ENCODE data around the gene PCP4.

Gene PCP4

DNA sequence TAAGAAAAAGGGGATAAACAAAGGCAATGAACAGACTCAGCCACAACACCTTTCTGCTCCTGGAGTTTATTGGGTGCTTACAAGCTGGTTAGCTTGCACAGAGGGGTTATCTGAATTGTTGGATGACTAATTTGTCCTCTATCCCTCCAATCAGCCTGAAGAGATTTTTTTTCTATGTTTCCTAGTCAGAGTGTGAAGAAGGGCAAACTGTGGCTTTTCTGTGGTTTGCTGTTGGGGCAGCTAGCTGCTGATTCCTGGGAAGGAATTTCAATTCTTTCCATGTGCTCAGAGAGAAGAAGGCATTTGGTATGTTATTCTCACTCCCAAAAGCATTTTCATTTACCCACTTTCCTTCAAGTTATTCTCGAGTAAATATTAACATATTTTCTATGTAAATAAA, 48.6 kb downstream of the PCP4 start:
- DNase-seq (ENCODE audit: low read depth in 1 of 2, low spot score in 1 of 2) = no peak

DNA sequence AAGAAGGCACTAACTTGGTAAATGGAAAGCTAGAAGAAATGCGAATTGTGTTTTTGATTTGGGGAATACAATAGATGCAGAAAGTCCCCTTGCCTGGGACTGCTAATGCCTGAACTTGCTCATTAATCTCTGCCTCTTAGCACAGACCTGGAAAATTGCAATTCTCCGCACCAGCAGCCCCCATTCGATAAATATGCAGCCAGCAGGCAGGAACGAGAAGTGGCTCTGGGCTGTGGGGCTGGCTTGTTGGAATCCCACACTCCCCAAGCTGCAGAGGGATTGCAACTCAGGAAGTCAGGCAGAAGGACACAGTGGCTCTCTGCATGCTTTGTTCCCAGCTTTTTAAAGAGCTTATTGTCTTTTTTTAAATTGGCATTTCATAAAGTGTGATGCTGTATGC, 51.3 kb downstream of the PCP4 start:
- DNase-seq (ENCODE audit: low read depth in 1 of 2, low spot score in 1 of 2) = no peak

- DNase-seq (ENCODE audit: low read depth in 1 of 2, low spot score in 1 of 2) = no peak
These were observed 56.2 kb downstream of the PCP4 start for GRCh38 chr21:39923476-39923875.

DNA sequence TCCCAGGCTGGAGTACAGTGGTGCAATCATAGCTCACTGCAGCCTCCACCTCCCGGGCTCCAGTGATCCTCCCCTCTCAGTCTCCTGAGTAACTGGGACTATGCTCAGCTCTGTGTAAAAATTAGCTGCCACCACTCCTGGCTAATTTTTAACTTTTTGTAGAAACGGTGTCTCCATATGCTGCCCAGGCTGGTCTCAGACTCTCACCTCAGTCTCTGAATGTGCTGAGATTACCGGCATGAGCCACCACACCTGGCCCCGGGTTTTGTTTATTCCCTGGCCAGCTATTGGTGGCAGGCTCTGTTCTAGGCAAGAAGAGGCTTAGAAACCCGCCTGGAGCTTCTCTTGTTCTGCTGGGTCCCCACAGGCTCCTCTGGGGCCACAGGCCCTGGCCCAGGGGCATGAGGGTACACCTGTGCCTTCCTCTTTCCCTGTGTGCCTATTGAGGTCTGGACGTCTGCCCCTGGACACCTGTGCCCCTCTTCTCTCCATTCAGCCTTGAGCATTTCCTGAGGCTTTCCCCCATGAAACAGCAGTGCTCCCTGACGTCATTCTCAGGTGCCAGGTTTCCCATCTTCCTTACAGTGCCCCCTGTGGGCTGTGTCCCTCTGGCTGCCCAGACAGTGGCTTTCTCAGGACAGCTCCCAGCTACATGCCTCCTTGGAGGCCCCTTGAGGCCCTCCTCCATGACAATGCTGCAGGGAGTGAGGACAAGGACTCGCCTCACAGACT, 57.5 kb downstream of the PCP4 start:
- DNase-seq (ENCODE audit: low read depth in 1 of 2, low spot score in 1 of 2) = no peak

GRCh38 chr21:39927304-39927886, 60.2 kb downstream of the PCP4 start:
- no peak for DNase-seq (ENCODE audit: low read depth in 1 of 2, low spot score in 1 of 2)

GRCh38 chr21:39932335-39932734, 65.1 kb downstream of the PCP4 start:
- DNase-seq (ENCODE audit: low read depth in 1 of 2, low spot score in 1 of 2) = no peak

DNA sequence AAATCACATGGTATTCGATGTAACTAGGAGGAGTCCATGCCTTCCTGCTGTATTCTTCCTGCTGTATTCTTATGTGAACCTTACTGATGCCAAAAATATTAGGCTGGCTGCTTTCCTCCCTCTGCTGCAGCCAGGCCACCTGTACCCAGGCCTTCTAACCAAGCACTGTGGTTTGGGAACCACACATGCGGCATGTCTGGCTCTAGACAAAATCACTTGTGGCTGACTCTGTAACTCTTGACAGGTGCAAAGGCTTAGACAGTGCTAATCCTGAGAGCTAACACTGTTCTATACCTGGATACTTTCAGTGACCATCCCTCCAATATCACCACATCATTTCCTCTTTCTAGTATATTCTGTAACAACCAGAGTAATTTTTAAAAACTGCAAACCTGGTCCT, 67.7 kb downstream of the PCP4 start:
- DNase-seq (ENCODE audit: low read depth in 1 of 2, low spot score in 1 of 2) = no peak

- no peak for DNase-seq (ENCODE audit: low read depth in 1 of 2, low spot score in 1 of 2)
These were observed 68.5 kb downstream of the PCP4 start for GRCh38 chr21:39935716-39936115.

GRCh38 chr21:39938086-39938625, 70.9 kb downstream of the PCP4 start:
- DNase-seq (ENCODE audit: low read depth in 1 of 2, low spot score in 1 of 2) = no peak

GRCh38 chr21:39946199-39946598, 79.0 kb downstream of the PCP4 start:
- no peak for DNase-seq (ENCODE audit: low read depth in 1 of 2, low spot score in 1 of 2)

- no peak for DNase-seq (ENCODE audit: low read depth in 1 of 2, low spot score in 1 of 2)
These were observed 79.8 kb downstream of the PCP4 start for GRCh38 chr21:39947031-39947430.

GRCh38 chr21:39951183-39952101, 84.2 kb downstream of the PCP4 start:
- no peak for DNase-seq (ENCODE audit: low read depth in 1 of 2, low spot score in 1 of 2)

DNA sequence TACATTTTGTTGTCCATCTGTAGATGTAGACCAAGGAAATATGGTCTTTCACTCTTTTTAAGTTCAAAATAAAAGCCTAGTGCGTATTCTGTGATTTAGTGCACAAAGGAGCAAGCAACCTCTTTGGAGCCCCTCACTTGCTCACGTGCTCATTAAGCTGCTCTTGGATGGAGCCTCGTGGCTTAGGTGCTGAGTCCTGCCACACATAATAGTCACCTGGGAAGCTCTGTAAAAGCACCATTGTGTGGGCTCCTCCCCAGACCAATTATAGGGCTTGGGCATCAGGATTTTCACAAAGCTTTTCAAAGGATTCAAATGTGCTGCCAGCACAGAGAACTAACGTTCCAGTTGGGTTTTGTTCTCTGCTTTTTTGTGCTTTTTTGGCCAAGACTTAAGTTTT, 85.0 kb downstream of the PCP4 start:
- DNase-seq (ENCODE audit: low read depth in 1 of 2, low spot score in 1 of 2) = no peak

GRCh38 chr21:39954570-39954969, 87.3 kb downstream of the PCP4 start:
- no peak for DNase-seq (ENCODE audit: low read depth in 1 of 2, low spot score in 1 of 2)

GRCh38 chr21:39955326-39955725, 88.1 kb downstream of the PCP4 start:
- no peak for DNase-seq (ENCODE audit: low read depth in 1 of 2, low spot score in 1 of 2)

GRCh38 chr21:39956586-39956985, 89.3 kb downstream of the PCP4 start:
- no peak for DNase-seq (ENCODE audit: low read depth in 1 of 2, low spot score in 1 of 2)

- DNase-seq (ENCODE audit: low read depth in 1 of 2, low spot score in 1 of 2) = no peak
These were observed 91.5 kb downstream of the PCP4 start for GRCh38 chr21:39958731-39959130.

- DNase-seq (ENCODE audit: low read depth in 1 of 2, low spot score in 1 of 2) = no peak
These were observed 94.0 kb downstream of the PCP4 start for GRCh38 chr21:39961251-39961650.

DNA sequence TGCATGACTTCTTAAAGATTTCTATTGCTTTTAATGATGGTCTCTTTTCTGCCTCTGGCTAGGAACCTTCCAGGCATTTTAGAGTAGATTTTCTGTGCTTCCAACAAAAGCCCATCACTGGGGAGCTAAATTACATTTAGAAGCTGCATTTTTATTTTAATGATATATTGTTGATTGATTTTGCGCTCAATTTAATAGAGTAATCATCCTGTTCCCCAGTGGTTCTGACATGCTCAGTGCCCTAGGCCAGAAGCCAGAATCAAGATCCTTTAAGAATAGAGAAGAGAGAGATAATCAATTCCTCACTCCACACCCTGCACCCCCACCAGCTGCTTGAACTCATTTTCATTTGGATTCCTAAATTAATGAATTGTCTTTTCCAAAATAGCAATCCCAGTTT, 97.8 kb downstream of the PCP4 start:
- DNase-seq (ENCODE audit: low read depth in 1 of 2, low spot score in 1 of 2) = no peak

GRCh38 chr21:39966786-39967185, 99.5 kb downstream of the PCP4 start:
- no peak for DNase-seq (ENCODE audit: low read depth in 1 of 2, low spot score in 1 of 2)

GRCh38 chr21:39968010-39968409, 100.8 kb downstream of the PCP4 start:
- no peak for DNase-seq (ENCODE audit: low read depth in 1 of 2, low spot score in 1 of 2)
